ENCODE measurements around the gene DNAJC12. TPM values are rescaled to one million over a fixed set of nuclear protein-coding genes. Genes with fewer than 3 reads are reported as not detected.
"Not testable (repeated sequence)": the region's sequence is repeated elsewhere in the genome, so short reads cannot be mapped to it uniquely, and the experiment has no call there.

The DNAJC12 gene
- total RNA-seq, 1 experiment from 2014 or later, result 4.3 TPM

DNA sequence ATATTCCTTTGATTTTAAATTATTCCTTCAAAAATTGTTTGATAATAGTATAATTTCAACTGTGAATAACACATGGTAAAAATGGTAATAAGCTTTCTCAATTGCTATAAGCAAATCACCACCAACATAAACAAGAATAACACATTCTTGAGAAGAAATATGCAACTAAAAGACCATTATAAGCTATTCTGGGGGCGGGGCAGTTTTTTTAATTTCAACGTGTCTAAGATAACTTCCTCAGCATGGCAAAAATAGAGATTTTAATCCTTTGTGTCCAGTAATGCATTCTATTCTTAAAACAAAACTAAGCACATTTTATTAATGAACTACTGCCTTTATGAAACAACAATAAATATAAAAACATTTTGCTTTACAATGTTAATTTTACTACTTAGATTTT is 1.5 kb downstream of the DNAJC12 start:
- Histone ChIP-seq H3K79me2 (ENCODE audit: insufficient read depth, low read length) (no peaks in the 10 kb centered on the region), H3K4me2 (ENCODE audit: low read length) (no peak overlapping the region), H3K9ac (ENCODE audit: low read length) (no peak overlapping the region), H3K4me1 (ENCODE audit: control insufficient read depth in 1 of 2, insufficient read depth in 2 of 2, low read length in 2 of 2) (peaks cover 4 to 10% of the 10 kb centered on the region in 2 experiments; a peak in 3 of 4 replicates), H3K36me3 (ENCODE audit: control insufficient read depth in 1 of 2, insufficient read depth in 2 of 2, low read length in 2 of 2) (no peaks in the 10 kb centered on the region), H2AFZ (ENCODE audit: low read depth, low read length, poor library complexity, severe bottlenecking) (no peak overlapping the region), H4K20me1 (ENCODE audit: insufficient read depth) (no peaks in the 10 kb centered on the region), H3K27me3 (ENCODE audit: insufficient read depth, low read length) (no peaks in the 10 kb centered on the region), H3K27ac (ENCODE audit: low read depth, low read length) (no peak overlapping the region), H3K4me3 (replicated peaks in 1 of 2; ENCODE audit: low read depth in 1 of 2, low read length in 2 of 2) (no peak overlapping the region), H3K9me2 (ENCODE audit: insufficient read depth) (no peaks in the 10 kb centered on the region), H3K9me3 (ENCODE audit: control insufficient read depth in 1 of 2, insufficient read depth in 1 of 2, low read depth in 1 of 2, low read length in 2 of 2) (no peaks in the 10 kb centered on the region)
- ChIA-PET RAD21 (ENCODE audit: low non-redundant PET in 1 of 2, low total read pairs in 2 of 2, uncharacterized antibody in 2 of 2, unreplicated experiment in 2 of 2) (no interaction called here), CTCF (no interaction called here), POLR2A (no interaction called here)
- no peak for ATAC-seq
- BruUV-seq (replicated peaks), result no TSS peak
- intact Hi-C loops (cut with micrococcal nuclease), result no loop called here
- TF ChIP-seq YY1 (IDR thresholded peaks at IDR 0.05; ENCODE audit: extremely low read depth, insufficient replicate concordance, low read depth, low read length) (no peak), SP1 (IDR thresholded peaks at IDR 0.05; ENCODE audit: low read depth) (no peak), RAD21 (IDR thresholded peaks at IDR 0.05; ENCODE audit: low read depth) (no peak), ELF1 (IDR thresholded peaks at IDR 0.05; ENCODE audit: borderline replicate concordance, low read depth) (no peak), SIN3A (IDR thresholded peaks at IDR 0.05; ENCODE audit: low read depth) (no peak), CBX3 (IDR thresholded peaks at IDR 0.05; ENCODE audit: low read depth) (no peak), CEBPB (IDR thresholded peaks at IDR 0.05; ENCODE audit: low read depth) (no peak), POLR2AphosphoS5 (IDR thresholded peaks at IDR 0.05; ENCODE audit: low read depth, low read length) (no peak)
- TF ChIP-seq, protein P1, sequence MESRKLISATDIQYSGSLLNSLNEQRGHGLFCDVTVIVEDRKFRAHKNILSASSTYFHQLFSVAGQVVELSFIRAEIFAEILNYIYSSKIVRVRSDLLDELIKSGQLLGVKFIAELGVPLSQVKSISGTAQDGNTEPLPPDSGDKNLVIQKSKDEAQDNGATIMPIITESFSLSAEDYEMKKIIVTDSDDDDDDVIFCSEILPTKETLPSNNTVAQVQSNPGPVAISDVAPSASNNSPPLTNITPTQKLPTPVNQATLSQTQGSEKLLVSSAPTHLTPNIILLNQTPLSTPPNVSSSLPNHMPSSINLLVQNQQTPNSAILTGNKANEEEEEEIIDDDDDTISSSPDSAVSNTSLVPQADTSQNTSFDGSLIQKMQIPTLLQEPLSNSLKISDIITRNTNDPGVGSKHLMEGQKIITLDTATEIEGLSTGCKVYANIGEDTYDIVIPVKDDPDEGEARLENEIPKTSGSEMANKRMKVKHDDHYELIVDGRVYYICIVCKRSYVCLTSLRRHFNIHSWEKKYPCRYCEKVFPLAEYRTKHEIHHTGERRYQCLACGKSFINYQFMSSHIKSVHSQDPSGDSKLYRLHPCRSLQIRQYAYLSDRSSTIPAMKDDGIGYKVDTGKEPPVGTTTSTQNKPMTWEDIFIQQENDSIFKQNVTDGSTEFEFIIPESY (IDR thresholded peaks at IDR 0.05; ENCODE audit: extremely low read depth, insufficient replicate concordance, low read length), result no peak
- TF ChIP-seq, protein P2, sequence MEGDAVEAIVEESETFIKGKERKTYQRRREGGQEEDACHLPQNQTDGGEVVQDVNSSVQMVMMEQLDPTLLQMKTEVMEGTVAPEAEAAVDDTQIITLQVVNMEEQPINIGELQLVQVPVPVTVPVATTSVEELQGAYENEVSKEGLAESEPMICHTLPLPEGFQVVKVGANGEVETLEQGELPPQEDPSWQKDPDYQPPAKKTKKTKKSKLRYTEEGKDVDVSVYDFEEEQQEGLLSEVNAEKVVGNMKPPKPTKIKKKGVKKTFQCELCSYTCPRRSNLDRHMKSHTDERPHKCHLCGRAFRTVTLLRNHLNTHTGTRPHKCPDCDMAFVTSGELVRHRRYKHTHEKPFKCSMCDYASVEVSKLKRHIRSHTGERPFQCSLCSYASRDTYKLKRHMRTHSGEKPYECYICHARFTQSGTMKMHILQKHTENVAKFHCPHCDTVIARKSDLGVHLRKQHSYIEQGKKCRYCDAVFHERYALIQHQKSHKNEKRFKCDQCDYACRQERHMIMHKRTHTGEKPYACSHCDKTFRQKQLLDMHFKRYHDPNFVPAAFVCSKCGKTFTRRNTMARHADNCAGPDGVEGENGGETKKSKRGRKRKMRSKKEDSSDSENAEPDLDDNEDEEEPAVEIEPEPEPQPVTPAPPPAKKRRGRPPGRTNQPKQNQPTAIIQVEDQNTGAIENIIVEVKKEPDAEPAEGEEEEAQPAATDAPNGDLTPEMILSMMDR (IDR thresholded peaks at IDR 0.05 in 2 of 3, conservative IDR thresholded peaks at IDR 0.05 in 1 of 3; ENCODE audit: borderline replicate concordance in 1 of 3, insufficient read depth in 1 of 3, low read depth in 2 of 3, low read length in 2 of 3), result no peak
- DNase-seq (ENCODE audit: low read depth, low spot score), result no peak

DNA sequence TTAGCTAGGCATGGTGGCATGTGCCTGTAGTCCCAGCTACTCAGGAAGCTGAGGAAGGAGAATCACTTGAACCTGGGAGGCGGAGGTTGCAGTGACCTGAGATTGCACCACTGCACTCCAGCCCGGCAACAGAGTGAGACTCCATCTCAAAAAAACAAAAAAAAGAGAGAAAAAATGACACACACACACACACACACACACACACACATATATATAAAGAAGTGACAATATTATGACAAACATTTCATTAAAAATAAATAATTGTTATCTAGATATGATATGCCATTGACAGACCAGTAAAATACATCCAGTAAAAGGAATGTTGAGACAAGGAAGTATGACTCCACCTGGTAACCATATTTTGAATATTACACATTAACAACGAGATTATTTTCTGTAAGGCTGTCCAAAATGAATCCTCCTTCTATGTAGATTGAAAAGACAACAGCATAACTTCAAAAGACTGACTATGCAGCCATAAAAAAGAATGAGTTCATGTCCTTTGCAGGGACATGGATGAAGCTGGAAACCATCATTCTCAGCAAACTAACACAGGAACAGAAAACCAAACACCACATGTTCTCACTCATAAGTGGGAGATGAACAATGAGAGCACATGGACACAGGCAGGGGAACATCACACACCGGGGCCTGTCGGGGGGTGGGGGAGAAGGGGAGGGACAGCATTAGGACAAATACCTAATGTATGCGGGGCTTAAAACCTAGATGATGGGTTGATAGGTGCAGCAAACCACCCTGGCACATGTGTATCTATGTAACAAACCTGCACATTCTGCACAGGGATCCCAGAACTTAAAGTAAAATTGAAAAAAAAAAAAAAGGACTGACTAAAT is 2.2 kb downstream of the DNAJC12 start:
- H3K79me2 ChIP-seq (ENCODE audit: insufficient read depth, low read length); H2AFZ ChIP-seq (ENCODE audit: low read depth, low read length, poor library complexity, severe bottlenecking); POLR2A ChIA-PET; DNase-seq (ENCODE audit: low read depth, low spot score); H3K4me3 ChIP-seq (replicated peaks in 1 of 2; ENCODE audit: low read depth in 1 of 2, low read length in 2 of 2); BruUV-seq (replicated peaks); H3K4me1 ChIP-seq (ENCODE audit: control insufficient read depth in 1 of 2, insufficient read depth in 2 of 2, low read length in 2 of 2); H3K9ac ChIP-seq (ENCODE audit: low read length); RAD21 ChIA-PET (ENCODE audit: low non-redundant PET in 1 of 2, low total read pairs in 2 of 2, uncharacterized antibody in 2 of 2, unreplicated experiment in 2 of 2); H4K20me1 ChIP-seq (ENCODE audit: insufficient read depth); ATAC-seq; H3K4me2 ChIP-seq (ENCODE audit: low read length); intact Hi-C loops (cut with micrococcal nuclease); H3K36me3 ChIP-seq (ENCODE audit: control insufficient read depth in 1 of 2, insufficient read depth in 2 of 2, low read length in 2 of 2); H3K27ac ChIP-seq (ENCODE audit: low read depth, low read length); H3K9me2 ChIP-seq (ENCODE audit: insufficient read depth); H3K27me3 ChIP-seq (ENCODE audit: insufficient read depth, low read length); H3K9me3 ChIP-seq (ENCODE audit: control insufficient read depth in 1 of 2, insufficient read depth in 1 of 2, low read depth in 1 of 2, low read length in 2 of 2); CTCF ChIA-PET: not testable (repeated sequence)

Data from HCT116 (cell line).